ENCODE results near the gene C11orf68. TPM values are rescaled to one million over a fixed set of nuclear protein-coding genes. Genes with fewer than 3 reads are reported as not detected.

The C11orf68 gene
- total and polyA plus RNA-seq, 8 donors = 10.2 to 20.8 (median 13.8) TPM

DNA sequence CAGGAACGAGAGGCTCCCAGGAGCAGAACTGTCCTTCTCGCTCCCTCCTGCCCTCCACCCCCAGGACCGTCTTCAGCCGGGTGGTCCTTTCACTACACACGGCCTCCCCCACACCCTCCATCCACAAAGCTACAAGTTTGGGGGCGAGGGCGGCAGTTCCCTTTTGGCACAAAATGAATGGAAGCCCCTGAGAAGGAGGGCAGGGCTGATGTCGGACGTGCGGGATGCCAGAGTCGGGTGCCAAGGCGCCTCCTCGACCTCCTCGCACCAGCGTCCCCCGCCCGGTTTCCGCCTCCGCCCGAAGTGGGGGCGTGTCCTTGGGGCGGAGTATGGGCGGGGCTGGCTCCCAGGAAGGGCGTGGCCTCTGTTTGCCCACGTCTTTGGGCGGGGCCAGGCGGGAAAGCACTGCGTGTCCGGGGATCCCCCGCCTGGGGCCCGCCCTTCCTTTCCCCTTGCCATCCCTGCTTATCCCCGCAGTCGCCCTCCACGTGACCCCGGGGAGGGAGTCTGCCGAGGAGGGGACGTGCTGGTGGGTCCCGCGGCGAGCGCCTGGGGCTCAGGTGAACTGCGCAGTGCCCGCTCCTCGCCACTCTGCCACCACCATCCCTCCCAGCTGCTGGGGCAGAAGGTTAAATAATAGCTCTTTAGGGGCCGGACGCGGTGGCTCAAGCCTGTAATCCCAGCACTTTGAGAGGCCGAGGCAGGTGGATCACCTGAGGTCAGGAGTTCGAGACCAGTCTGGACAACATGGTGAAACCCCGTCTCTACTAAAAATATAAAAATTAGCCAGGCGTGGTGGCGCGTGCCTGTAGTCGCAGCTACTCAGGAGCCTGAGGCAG is 45.3 kb downstream of the C11orf68 start:
- TF ChIP-seq, protein P1, sequence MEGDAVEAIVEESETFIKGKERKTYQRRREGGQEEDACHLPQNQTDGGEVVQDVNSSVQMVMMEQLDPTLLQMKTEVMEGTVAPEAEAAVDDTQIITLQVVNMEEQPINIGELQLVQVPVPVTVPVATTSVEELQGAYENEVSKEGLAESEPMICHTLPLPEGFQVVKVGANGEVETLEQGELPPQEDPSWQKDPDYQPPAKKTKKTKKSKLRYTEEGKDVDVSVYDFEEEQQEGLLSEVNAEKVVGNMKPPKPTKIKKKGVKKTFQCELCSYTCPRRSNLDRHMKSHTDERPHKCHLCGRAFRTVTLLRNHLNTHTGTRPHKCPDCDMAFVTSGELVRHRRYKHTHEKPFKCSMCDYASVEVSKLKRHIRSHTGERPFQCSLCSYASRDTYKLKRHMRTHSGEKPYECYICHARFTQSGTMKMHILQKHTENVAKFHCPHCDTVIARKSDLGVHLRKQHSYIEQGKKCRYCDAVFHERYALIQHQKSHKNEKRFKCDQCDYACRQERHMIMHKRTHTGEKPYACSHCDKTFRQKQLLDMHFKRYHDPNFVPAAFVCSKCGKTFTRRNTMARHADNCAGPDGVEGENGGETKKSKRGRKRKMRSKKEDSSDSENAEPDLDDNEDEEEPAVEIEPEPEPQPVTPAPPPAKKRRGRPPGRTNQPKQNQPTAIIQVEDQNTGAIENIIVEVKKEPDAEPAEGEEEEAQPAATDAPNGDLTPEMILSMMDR (IDR thresholded peaks at IDR 0.05) = no peak
- peak; percentile 66 for FAIRE-seq

DNA sequence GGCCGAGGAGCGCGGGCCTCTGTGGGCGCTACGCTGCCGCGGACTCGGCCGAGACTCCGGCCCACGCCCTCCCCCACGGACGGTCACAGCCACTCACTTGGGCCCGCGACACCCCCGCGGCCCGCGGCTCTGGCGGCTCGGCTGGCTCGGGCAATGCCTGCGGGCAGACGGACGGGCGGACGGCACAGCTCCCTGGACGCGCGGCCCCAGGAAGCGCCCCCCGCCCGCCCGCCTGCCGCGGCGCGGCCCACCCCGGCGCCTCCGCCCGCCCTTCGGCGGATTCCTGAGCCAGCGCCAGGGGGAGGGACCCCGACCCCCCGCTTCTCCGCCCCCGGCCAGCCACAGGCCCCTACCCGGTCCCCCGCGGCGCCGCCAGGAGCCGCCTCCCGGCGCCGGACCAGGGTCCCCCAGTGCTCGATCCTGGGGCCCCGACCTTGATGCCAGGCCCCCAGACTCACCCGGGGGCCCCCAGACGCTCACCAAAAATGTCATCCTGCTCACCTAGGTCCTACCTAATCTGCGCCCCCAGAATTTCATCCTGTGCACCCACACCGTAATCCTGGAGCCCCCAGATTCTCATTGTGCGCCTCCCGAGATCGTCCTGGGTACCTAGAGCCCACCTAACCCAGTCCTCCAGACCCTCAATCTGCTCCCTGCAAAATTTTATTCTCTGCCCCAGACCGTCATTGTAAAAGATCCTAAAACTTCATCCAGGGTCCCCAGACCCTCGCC is 46.1 kb downstream of the C11orf68 start, which contains the start of gene EFEMP2:
EFEMP2 (minus strand) TSS at position 215 of the 732 bp plus-strand sequence. CDS start 446 bp downstream, outside the sequence.
- Histone ChIP-seq H3K4me1 (no peaks in the 10 kb centered on the region), H3K9me3 (no peaks in the 10 kb centered on the region), H3K27me3 (no peaks in the 10 kb centered on the region), H3K4me3 (peak within 1 kb of the TSS; percentile 7 to 39 (median 31)), H3K27ac (peak within 1 kb of the TSS; percentile 46 to 73 (median 54)), H3K36me3 (no peaks in the 10 kb centered on the region)
- DNase-seq (peak in 2 of 6 donors; percentile 66 to 76), FAIRE-seq (no peak), ATAC-seq (peak; percentile 6 to 15 (median 10))
- TF ChIP-seq, protein P1 (IDR thresholded peaks at IDR 0.05) = no peak
- 4 to 5% methylated on average over 35 to 69 of the region's 69 CpGs for WGBS, 2 donors
- intact Hi-C loops (cut with DNase I) = no loop called here

More for the DNA sequence above, 45.3 kb downstream of the C11orf68 start:
- 6 to 8% methylated on average over 50 to 54 of the region's 54 CpGs for WGBS, 2 donors
- intact Hi-C loops (cut with DNase I) = no loop called here
- Histone ChIP-seq H3K4me1 (no peaks in the 10 kb centered on the region), H3K4me3 (peak overlapping the region; percentile 7 to 39 (median 31)), H3K36me3 (no peaks in the 10 kb centered on the region), H3K9me3 (no peaks in the 10 kb centered on the region), H3K27ac (peak overlapping the region; percentile 46 to 73 (median 54)), H3K27me3 (no peaks in the 10 kb centered on the region)
- ATAC-seq (peak; percentile 97 to 98 (median 98)), DNase-seq (peak; percentile 92 to 99 (median 96))

DNA sequence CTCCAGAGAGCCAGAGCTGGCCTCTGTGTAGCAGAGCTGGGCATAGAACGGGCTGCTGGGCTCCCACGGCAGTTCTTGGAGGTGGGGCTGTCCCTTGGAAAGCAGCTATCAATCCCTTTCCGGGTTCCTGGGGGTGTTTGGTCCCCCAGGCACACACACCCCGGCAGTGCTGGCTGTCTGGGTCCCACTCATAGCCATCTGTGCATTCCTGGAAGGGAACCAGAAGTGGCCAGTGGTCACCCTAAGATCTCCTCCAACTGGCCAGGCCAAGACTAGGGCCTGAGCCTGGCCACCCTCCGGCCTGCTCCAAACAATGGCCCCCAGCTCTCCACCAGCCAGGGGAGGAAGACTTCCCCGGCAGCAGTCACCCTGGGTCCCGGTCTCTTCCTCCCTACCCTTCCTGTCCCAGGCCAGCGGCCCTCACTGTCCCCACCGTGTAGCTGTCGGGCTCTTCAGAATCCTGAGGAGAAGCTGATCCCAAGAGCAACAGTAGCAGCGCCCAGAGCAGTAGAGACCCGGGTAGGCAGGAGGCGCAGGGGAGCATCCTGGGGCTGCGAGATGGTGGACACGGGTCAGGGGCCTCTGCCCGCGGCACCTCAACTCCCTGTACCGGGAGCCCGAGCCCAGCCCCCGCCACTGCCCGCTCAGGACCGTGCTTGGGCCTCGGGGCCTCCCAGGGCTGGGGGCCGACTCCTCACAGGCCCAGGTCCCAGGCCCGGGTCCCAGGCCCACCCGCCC is 46.9 kb downstream of the C11orf68 start:
- no peak for FAIRE-seq

More for the DNA sequence above, 46.9 kb downstream of the C11orf68 start:
- 51 to 56% methylated on average over 24 to 26 of the region's 26 CpGs for WGBS, 2 donors
- TF ChIP-seq, protein P1 (IDR thresholded peaks at IDR 0.05) = no peak
- Histone ChIP-seq H3K36me3 (no peaks in the 10 kb centered on the region), H3K9me3 (no peaks in the 10 kb centered on the region), H3K27ac (peak overlapping the region; percentile 35 to 73 (median 54)), H3K27me3 (no peaks in the 10 kb centered on the region), H3K4me1 (no peaks in the 10 kb centered on the region), H3K4me3 (peak overlapping the region; percentile 7 to 39 (median 31))
- intact Hi-C loops (cut with DNase I) = no loop called here
- peak in 1 of 4 donors; percentile 1 for ATAC-seq
- peak in 2 of 6 donors; percentile 46 to 78 for DNase-seq
